SK-MEL-5 (cell line): ENCODE data around the gene PROX2. TPM values are rescaled to one million over a fixed set of nuclear protein-coding genes. Genes with fewer than 3 reads are reported as not detected.
A peak's percentile ranks its signal among the peaks of the same experiment; 100 is the strongest.

Experiments used
- DNase-seq: peaks from one replicate; pipeline ENCODE4 v3.0.0-alpha.2; 2016; ENCODE audit warnings: low read depth, low spot score
- in situ Hi-C: cut with HindIII; loops from 2 replicates; pipeline ENCODE4 v1.10.0; 2016; ENCODE audit warnings: low sequenced_read_pairs, high pct_unique_total_duplicates, low pct_unique_long_range_greater_than_20kb
- total RNA-seq: library from RNA; depleted of rRNA; stranded (reverse); fragments of >200 nt; shearing (Covaris generic); gene quantifications from 2 replicates; pipeline ENCODE4 v1.2.3, GENCODE V29; 2014

The PROX2 gene
- total RNA-seq, 1 experiment from 2014 or later = not detected

GRCh38 chr14:74911704-74912103 is 35.8 kb upstream of the PROX2 start:
- no peak for DNase-seq
- in situ Hi-C loops = no loop called here

- in situ Hi-C loops = no loop called here
These were observed 35.3 kb upstream of the PROX2 start for GRCh38 chr14:74911221-74911620.

GRCh38 chr14:74910556-74910955 is 34.6 kb upstream of the PROX2 start:
- in situ Hi-C loops = no loop called here
- DNase-seq = peak; percentile 10

More at GRCh38 chr14:74911221-74911620, 35.3 kb upstream of the PROX2 start:
- no peak for DNase-seq

DNA sequence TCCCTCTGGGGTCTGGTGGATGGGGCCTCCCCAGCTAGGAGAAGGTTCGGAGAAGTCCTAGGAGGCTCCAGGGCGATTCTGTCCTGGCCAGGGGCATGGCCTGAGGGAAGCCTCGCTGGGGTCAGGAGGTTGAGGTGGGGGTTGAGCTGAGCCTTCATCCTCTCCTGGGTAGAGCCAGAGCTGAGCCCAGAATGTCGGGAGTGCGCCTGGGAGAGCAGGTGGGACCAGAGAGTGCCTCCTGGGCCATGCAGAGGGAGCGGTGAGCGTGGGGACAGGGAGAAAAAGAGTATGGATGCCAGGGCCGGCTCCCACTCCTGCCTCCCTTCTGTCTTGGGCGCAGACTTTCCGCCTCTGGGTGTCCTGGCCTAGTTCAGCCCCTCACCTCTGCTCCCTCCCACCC is 34.0 kb upstream of the PROX2 start:
- no peak for DNase-seq
- in situ Hi-C loops = no loop called here

GRCh38 chr14:74909501-74909900 is 33.6 kb upstream of the PROX2 start:
- no peak for DNase-seq
- in situ Hi-C loops = no loop called here

- no peak for DNase-seq
- in situ Hi-C loops = no loop called here
These were observed 33.0 kb upstream of the PROX2 start for GRCh38 chr14:74908861-74909341.

GRCh38 chr14:74907744-74908143 is 31.8 kb upstream of the PROX2 start:
- in situ Hi-C loops = no loop called here
- DNase-seq = no peak

DNA sequence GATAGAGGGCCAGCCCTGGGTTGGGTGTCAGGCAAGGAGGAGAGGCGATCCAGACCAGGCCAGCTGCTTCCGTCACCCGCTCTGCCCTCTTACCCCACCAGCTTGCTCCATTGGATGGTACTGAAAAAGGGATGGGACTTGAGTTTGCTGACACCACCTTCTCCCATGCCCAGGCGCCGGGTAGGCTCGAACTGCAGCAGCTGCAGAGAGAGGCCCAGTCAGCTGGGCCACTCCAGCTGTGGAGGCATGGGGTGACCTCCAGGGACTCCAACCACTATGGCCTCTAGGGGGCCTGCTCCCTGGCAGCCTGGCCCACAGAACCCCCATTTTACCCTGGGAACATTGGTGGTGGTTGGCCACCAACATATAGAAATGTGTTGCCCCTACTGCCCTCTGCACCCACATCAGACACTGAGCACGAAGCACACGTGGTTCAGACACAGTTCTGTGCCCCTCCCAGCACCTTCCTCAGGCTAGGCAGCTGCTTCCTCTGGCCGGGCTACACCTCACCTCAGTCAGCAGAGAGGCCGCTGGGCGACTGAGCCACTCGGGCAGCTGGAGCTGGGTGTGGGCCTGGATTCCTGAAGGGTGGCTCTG is 31.1 kb upstream of the PROX2 start:
- DNase-seq = no peak
- in situ Hi-C loops = no loop called here

GRCh38 chr14:74905595-74906142 is 29.7 kb upstream of the PROX2 start:
- peak; percentile 59 for DNase-seq
- in situ Hi-C loops = no loop called here

GRCh38 chr14:74904635-74905503 is 28.9 kb upstream of the PROX2 start:
- in situ Hi-C loops = no loop called here
- DNase-seq = no peak

DNA sequence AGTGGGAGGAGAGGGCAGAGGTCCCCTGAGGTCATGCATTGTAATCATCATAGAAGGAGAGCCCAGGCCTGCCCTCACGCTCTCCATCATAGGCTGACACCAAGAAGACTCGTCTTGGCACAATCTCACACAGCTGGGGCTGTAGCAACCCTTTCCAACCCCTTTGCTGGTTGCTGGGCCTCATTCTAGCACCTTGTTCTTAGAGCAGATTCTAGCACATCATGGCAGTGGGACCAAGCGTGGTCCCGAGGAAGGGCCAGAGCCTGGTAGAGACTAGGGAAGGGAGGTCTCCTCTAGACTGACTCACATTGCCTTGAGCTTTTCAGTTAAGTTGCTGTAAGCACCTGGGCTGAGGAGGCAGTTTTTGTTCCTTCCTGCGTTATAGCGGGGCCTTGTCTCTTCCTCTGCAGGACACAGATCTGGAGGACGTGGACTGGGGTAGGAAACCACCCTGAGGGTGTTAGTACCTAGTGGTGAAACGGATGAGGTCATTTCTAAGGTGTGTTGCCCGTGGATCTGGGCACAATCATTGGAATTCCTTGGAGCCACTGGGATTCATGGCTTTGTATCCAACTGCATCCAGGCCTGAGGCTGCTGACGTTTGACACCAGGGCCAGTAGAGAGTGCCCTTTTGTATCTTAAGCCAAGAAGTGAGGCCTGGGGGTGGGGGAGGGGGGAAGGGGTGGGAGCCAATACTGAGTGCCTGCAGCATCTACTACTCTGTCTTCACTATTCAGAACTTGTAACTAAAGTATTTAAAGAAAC is 27.2 kb upstream of the PROX2 start:
- in situ Hi-C loops = no loop called here
- peak; percentile 34 for DNase-seq

DNA sequence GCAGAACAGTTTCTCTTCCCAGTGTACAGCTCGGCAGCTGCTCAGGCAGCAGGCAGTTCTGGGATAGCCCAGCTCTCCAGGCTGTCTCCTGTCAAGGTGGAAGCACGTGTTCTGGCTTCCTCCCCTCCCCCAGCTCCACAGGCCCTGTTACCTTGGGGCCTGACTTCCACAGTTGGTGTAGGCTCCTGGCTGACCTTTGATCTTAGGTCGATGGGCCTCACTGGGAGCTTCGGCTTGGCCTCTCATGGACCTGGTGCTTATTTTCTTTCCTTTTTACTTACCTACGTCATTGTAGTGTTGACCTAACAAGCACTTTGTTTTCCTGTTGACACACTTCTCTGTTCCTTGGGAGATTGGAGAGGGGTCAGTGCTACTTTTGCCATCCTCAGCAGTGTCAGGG is 22.7 kb upstream of the PROX2 start:
- in situ Hi-C loops = no loop called here

GRCh38 chr14:74898083-74898482 is 22.1 kb upstream of the PROX2 start:
- DNase-seq = no peak
- in situ Hi-C loops = no loop called here

More for the DNA sequence above, 22.7 kb upstream of the PROX2 start:
- DNase-seq = no peak

DNA sequence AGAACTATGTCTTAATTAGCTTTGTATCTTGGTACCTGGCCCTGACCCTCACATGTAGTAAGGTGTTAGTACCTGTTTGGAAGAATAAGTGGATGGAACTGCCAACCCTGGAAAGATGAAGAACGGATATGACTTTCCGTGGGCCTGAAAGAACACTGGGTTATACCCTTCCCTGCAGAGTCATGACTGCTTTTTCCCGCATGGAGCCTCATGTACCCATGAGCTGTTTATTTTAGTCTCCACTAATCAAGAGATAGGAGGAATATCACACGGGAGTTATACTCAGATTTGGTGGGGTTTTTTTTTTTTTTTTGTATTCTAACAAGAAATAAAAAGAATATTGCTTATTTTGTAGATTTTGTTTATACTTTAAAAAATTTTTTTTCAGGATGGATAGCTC is 21.7 kb upstream of the PROX2 start:
- no peak for DNase-seq
- in situ Hi-C loops = no loop called here

GRCh38 chr14:74896400-74896799 is 20.5 kb upstream of the PROX2 start:
- in situ Hi-C loops = no loop called here
- DNase-seq = no peak

DNA sequence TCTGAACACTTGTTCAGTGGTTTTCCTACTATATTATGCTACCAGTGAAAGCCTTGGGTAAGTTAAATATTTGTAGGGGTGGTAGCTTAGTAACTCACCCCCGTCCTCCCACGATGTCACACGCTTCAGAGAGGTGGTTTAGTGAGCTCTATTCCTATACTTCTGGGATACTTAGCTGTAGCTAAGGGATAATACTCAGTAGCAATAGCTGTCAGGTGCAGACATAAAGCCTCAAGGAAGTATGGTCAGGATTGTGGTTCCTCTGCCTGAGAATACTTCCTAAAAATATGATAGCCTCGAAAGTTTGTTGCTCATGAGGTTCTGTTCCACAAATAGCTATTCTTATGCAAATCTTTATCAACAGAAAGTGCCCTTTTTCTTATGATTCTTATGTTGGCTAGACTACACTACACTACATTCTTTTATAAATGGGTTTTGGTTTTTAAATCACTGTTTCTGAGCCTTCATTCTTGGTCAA is 17.7 kb upstream of the PROX2 start:
- no peak for DNase-seq
- in situ Hi-C loops = no loop called here

DNA sequence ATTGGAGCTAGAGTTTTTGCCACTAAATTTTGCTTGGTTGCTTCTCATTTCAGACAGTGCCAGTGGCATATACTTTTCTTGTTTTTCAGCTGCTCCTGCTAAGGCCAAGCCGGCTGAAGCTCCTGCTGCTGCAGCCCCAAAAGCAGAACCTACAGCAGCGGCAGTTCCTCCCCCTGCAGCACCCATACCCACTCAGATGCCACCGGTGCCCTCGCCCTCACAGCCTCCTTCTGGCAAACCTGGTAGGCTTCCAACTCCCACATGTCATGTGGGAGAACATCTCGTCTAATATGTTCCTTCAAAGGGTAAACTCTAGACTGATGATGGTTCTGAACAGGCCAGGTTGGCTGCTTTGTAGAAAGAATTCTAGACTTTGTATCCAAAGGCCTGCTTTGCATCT is 16.8 kb upstream of the PROX2 start:
- no peak for DNase-seq
- in situ Hi-C loops = no loop called here

DNA sequence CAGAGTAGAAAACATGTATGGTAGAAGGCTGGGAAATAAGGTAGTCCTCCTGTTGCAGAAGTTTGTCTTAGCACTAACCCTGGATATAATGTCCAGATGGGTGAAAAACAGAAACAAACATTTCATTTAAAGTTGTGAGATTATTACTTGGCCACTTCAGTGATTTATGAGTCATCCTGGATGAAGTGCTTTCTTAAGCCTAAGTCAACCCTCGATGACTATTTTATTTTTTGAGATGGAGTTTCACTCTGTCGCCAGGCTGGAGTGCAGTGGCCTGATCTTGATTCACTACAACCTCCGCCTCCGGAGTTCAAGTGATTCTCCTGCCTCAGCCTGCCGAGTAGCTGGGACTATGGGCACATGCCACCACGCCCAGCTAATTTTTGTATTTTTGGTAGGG is 15.9 kb upstream of the PROX2 start:
- in situ Hi-C loops = no loop called here
- no peak for DNase-seq
